AML-193 (cell line): ENCODE measurements around the gene RHEX.
"Not testable (repeated sequence)": the region's sequence is repeated elsewhere in the genome, so short reads cannot be mapped to it uniquely, and the experiment has no call there.

ENCODE experiments used
- DNase-seq, 2 experiments: peaks; one replicate each; lab custom pipeline; 2025; lab: John Stamatoyannopoulos, UW

Gene RHEX

DNA sequence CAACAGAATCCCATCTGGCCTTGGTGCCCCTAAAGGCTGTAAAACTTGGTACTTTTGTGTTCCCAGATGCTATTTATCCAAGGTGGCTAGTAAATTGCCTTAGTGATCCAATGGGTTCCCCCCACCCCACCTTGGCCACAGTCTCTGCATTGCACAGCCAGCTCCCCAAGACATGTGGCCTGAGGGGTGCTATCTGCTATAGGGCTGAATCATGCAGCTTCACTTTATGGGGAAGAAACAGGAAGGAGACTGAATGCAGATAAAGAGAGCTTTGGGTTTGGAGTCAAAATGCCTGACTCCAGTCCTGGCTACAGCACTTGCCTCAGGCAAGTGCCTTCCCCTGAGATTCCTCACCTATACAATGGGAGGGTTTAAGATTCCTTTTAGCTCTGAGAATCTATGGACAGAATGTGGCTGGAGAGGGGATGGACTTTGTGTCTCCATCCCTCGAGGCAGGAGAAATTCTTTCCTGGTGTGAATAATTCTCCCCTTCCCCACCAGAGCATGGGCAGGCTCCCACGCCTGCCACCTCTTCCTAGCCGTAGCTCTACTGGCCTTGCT lies 6.5 kb downstream of the RHEX start:
- DNase-seq = no peak

DNA sequence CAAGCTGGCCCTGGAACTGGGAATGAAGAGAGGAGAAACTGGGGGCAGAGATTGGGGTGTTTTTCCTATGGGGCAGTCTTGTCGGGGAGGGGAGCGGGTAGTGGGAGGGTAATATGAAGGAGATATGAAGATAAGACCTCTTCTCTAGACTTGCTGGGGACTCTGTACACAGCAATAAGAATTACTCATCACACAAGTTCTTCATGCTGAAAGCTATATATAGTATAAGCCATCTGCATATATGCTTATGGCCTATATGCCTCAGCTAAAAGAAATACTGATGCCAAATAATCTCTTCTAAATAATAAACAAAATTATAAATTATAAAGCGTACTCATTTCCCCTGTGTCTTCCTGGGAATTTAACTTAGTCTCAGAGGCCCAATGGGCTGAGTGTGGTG lies 7.9 kb downstream of the RHEX start:
- no peak for DNase-seq

DNA sequence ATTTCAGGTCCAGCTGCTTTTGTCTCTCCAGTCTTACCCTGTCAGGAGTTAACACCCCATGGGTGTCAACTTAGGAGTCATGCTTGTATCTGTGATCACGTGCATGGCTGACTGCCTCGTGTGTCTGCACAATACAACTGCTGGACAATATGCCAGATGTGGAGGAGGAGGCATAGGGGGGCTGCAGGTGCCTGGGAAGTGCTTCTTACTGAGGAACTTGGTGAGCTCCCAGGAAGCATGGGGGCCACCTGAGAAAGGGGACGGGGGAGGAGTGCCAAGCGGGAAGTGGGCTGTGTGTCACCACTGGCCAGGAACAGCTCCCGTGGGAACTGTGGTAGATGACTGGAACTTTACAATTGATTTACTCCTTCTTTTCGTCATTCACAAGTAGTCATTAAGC lies 9.5 kb downstream of the RHEX start:
- DNase-seq = no peak

DNA sequence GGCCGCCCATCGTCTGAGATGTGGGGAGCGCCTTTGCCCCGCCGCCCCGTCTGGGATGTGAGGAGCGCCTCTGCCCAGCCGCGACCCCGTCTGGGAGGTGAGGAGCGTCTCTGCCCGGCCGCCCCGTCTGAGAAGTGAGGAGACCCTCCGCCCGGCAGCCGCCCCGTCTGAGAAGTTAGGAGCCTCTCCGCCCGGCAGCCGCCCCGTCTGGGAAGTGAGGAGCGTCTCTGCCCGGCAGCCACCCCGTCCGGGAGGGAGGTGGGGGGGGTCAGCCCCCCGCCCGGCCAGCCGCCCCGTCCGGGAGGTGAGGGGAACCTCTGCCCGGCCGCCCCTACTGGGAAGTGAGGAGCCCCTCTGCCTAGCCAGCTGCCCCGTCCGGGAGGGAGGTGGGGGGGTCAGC lies 11.0 kb downstream of the RHEX start:
- not testable (repeated sequence) for DNase-seq

DNA sequence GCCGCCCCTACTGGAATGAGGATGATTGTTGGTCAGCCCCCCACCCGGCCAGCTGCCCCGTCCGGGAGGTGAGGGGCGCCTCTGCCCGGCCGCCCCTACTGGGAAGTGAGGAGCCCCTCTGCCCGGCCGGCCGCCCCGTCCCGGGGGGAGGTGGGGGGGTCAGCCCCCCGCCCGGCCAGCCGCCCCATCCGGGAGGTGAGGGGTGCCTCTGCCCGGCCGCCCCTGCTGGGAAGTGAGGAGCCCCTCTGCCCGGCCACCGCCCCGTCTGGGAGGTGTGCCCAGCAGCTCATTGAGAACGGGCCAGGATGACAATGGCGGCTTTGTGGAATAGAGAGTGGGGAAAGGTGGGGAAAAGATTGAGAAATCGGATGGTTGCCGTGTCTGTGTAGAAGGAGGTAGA lies 11.5 kb downstream of the RHEX start:
- not testable (repeated sequence) for DNase-seq

DNA sequence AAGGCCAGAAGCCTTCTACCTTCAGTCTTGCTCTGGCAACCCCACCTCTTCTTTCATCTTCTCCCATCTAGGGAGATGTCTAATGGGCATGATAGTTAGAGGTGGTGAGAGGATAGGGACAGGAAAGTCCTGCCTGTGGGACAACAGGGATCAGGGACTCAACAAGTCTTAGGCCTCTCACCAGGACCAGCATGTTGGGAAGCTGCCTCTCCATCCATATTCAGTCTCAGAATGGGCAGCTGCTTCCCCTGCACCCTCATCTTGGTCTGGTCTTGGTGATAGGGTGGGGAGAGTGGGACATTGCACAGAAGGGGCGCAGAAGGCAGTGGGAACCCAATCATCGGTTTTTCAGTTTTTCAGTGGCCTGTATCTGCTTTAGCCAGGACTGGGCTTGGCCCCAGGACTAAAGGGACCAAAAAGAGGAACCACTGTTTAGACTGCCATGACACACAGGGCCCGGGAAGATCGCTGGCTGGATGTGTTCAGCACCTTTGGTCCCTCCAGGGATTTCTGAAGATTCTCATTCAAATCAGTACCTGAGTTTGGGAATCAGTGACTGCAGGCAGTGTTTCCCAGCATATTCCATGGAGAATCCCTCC lies 12.7 kb downstream of the RHEX start:
- no peak for DNase-seq

DNA sequence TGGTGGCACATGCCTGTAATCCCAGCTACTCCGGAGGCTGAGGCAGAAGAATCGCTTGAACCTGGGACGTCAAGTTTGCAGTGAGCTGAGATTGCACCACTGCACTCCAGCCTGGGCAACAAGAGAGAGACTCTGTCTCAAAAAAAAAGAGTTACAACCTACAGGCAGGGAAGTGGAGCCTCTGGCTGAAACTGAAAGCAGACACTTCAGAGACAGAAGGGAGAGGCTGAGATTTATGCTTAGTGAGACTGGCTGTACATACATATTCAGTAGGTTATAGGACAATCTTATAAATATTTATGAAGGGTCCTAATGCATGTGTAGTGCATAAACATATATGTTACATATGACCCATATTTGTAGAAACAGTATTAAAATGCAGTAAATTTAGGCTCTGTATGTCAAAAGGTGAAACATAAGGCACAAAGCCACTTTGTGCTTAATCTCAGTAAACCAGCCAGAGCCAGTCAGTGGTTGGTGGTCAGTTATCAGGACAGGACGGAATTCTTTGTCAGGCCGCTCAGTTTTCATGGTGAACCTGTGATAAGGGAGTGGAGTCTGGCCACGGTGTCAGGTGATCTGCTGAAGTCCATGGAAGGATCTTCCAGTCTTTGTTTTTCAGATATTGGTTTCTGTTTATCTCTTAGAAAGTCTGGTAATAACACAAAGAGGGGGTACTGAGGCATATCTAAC lies 13.7 kb downstream of the RHEX start:
- DNase-seq = no peak

DNA sequence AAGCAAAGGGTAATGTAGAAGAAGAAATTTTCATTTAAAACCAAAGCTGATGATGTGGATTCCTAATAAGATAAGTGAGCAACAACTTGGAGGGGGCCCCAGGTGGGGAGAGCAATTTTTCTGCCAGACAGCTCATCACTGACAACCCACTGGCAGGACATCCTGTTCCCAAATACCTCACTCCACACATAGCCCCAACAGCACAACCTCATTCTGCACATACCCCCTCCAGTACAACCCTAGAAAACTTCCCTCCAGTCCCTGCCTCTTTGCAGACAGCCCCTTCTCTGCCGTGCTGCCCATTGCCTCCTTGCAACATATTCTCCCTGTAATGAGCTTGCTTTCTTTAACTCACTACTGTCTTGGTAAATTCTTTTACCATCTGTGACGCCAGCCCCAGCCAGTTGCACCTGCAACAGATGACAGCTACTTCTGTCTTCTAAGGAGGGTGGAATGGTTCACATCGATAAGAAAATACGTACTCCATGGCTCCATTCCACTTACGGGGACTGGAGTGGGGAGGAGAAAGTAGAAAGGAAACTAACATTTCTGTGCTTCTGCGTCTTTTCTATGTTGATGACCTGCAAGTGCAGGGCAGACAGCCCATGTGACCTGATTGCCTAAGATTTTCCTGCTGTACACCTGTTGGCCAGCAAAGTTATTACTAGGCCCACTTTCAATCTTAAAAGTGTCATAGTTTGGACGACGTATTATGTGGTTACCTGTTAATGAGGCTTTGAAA lies 14.7 kb downstream of the RHEX start:
- DNase-seq = no peak

DNA sequence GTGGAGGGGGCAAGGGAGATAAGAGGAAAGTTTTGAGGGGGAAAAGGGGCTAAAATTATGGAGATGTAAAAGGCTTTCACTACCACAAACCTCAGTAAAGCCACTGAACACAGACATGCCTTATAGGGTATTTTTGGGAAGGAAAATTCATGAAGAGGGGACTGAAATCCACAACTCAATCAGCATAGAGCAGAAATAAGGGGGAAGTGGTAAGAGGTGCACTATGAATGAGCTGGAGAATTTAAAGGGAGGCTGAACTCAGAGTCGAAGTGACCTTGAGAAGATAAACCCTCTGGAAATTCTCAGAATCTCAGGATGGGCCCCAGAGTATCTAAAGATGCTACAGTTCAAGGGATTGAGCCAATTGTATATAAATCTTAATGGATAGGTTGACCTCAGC lies 15.3 kb downstream of the RHEX start:
- no peak for DNase-seq

DNA sequence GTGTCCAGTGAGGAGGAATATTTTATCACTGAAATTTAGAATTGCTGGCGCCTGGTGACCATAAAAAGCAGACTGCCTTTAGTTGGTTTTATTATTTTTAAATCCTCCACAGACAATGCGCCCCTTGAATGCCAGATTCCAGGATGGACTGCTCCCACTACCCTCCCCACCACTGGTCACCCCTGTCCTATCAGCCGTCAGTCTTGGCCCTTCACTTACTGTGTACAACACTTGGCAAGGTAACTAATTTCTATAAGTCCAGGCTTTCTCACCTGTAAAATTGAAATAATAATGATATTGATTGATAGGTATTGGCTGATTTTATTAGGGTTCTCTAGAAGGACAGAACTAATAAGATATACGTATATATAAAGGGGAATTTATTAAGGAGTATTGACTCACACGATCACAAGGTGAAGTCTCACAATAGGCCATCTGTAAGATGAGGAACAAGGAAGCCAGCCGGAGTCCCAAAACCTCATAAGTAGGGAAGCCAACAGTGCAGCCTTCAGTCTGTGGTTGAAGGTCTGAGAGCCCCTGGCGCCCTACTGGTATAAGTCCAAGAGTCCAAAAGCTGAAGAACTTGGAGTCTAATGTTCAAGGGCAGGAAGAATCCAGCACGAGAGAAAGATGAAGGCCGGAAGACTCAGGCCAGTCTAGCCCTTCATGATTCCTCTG lies 17.8 kb downstream of the RHEX start:
- DNase-seq = no peak

DNA sequence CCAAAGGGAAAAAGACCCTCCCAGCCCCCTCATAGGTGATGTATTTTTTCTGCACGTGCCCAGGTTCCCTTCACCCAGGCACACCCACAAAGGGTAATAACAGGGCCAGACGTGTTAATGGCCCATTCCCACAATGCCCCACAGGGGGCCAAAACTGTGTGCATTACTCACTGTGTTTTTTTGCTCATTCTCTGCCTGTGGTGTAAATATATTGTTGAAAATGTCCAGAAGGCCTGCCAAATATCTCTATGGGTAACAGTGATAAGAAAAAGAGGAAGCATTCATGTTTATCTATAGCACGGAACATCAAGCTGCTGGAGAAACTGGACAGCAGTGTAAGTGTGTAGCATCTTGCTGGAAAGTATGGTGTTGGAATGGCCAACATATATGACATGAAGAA lies 21.9 kb downstream of the RHEX start:
- no peak for DNase-seq

DNA sequence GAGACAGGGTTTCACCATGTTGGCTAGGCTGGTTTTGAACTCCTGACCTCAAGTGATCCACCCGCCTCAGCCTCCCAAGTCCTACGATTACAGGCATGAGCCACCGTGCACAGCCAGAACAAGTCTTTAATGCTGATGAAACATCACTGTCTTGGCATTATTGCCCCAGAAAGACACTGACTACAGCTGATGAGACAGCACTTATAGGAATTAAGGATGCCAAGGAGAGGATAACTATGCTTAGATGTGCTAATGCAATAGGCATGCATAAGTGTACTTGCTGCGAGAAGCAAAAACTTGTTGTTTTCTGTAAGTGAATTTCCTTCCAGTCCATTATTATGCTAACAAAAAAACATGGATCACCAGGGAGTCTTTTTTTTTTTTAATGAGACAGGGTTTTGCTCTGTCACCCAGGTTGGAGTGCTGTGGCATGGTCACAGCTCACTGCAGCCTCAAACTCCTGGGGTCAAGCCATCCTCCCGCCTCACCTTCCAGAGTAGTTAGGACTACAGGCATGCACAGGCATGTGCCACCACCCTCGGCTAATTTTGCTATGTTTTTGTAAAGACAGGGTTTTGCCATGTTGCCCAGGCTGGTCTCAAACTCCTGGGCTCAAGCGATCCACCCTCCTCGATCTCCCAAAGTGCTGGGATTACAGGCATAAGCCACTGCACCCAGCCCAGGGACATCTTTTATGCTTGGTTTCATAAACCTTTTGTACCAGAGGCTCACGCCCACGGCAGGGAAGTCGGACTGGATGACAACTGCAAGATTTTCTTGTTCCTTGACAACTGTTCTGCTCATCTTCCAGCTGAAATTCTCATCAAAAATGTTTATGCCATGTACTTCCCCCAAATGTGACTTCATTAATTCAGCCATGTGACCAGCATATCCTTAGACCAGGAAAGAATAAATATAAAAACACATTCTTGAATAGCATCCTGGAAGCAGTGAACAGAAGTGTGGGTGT lies 23.1 kb downstream of the RHEX start:
- DNase-seq = no peak

DNA sequence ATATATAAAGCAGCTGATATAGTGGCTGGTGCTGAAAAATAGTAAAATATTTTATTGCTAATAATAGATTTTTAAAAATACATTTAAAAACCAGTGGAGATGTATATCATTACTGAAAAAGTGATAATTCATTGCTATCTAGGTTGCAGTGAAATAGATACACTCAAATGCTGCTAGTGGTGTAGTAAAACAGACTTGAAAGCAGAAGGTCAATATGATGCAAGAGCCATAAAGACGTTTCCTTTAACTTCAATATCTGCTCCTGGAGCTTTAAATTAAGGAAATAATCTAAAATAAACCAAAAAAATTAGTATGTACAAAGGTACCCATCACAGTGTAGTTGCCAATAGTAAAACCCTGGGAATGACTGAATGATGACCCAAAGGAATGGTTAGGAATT lies 26.2 kb downstream of the RHEX start:
- peak; percentile 59 to 61 for DNase-seq

DNA sequence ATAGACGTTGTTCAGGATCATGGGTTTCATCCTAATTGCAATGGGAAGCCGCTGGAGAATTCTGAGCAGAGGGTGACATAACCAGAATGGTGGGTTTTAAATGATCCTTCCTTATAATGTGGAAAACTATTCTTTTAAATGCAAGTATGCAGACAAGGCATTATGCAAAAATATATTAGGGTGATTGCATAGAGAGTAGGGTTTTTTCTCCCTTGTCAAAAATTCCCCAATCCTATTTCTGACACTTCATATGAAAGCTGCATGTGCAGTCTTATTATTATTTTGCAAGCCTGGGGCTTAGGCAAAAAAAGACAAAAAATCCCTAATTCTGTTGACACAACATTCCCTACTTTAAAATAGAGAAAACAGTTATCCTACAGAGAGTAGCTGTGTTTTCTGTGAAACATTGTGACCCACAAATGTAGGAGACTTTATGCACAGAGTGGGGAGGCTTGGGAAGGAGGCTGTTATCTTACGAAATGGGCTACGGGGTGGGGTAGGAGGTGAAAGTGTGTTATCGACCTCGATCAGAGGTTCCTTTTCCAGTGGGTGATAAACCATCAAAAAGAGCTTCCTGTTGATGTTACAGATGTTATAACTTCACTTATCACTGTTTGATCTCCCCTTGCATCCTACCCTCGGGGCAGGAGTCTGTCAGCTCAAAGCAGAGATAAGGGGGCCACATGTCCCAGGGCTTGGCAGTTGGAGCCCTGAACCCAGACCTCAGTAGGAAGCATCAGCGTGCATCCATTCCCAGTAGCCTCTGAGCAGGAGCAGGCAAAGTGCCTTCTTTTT lies 27.2 kb downstream of the RHEX start:
- no peak for DNase-seq

DNA sequence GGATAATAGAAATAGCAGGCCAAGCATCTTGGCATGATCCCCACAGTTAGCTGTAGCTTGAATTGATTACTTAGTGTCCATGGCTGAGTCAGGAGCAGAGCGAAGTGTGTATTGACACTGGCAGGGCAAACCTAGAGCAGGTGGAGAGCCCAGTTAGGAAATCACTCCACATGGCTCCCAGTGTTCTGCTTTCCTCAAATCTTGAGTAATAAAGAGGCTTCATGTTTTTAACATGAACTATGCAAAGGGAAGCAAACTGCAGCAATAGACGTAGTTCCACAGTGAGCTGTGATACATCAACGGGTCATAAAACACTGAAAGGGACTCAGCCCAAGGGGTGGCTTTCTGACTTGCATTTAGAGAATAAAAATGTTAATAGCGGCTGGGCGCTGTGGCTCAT lies 28.9 kb downstream of the RHEX start:
- DNase-seq = peak; percentile 28 to 46

DNA sequence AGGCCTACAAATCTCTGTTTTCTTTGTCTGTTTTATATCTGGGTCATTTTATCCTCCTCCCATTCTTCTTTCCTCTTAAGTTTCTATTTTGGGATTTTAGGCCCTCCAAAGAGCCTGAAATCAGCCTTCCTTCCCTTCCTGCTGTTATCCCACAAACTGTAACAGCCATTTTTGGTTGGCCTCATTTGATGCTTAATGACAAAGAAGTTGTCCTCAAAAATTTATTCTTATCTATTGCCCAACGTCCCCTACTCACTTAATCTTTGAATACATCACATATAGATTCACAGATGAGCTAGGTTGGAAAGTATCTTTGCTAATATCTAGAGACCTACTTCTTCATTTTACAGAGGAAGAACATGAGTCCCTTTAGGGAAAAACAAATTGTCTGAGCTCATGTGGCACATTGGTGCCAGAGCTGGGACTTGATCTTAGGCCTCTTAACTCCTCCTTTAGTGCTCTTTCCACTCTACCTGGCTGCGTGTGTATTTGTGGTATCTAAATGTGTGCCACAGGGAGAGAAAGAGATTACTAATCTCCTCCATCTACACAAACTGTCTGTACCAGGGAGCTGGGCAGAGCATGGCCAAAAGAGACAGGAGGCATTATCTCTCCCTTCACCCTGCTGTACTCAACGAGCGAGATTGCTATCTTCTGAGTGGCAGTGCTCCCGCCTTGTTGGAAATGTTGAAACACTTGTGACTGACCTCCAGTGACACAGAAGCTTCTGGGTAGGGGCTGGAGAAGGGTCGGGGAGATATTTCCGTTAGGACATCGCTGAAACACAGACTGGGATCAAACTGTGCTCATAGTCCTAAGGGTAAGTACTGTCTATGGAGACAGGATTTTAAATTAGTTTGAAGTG lies 30.1 kb downstream of the RHEX start:
- peak; percentile 25 to 34 for DNase-seq

DNA sequence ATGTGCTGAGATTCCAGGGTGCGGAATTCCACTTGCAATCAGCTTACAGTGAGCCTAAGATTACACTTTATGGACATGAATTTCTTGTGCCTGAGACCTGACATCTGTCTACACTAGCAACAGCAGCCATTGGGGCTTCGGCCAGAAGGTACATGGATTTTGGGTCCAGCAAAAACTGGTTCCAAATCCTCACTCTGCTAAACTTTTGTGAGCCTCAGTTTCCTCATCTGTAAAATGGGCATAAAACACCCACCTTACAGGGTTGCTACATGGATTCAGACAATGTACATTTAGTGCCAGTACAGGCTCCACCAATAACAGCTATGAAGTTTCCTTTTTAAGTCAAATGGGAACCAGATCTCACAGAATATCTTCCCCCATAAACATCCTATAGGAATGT lies 30.8 kb downstream of the RHEX start:
- no peak for DNase-seq

DNA sequence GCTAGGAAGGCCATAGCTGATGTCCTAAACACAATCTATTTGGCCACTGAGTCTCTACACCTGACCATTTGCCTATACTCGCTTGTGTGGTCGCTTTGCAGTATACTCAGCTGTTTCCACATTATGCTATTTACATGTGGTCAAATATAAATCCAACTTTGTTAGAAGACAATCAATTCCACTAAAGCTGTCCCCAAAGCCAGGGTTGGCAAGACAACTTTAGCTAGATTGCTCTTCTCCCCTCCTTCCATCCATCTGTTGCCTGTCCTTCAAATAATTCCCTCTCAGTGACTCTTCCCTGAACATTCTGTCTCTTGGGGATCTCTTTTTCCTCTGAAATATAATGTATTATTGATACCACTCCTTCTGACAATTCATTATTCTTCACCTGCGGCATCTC lies 34.1 kb downstream of the RHEX start:
- no peak for DNase-seq

DNA sequence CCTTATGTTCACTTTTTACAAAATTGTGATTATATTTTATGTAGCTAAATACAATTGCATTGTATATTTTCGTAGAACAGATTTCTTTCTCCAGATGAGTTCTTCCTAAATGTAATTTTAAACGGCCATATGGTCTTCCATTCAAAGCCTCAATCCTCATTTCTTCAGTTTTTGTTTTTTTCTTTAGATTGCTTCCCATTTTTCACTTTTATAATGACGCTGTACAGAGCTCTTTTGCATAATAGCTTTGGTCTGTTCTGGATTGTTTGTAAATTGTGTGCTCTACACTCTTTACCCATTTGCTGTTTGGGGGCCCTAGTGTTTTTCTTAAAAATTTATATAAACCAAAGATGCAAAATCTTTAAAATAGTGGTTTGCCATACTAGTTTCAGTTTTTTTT lies 36.4 kb downstream of the RHEX start:
- peak; percentile 13 to 18 for DNase-seq

DNA sequence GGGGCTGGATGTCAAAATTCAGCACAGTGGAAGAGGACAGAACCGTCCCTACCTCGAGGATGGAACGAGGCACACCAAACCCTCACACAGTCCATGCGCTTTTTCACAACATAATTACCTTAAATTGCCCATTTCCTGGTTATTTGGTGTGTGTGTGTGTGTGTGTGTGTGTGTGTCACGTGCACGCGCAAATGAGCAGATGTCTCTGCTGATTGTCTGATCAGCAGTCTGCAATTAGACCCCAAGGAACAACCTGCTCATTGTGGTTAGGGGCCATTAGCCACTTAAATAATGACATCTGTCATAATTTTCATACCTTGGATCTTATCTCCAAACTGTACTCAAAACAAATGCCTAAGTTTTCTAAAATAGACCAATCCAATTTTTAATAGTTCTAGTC lies 41.1 kb downstream of the RHEX start:
- no peak for DNase-seq
